ENCODE results near the gene TMEM94. TPM values are rescaled to one million over a fixed set of nuclear protein-coding genes. Genes with fewer than 3 reads are reported as not detected.
A peak's percentile ranks its signal among the peaks of the same experiment; 100 is the strongest.

The TMEM94 gene
- total and polyA plus RNA-seq, 9 of the 15 experiments (the other 6 are each of a cell fraction or from before 2014, with no cell fraction given) = 0.35 to 48.1 (median 14.4) TPM

GRCh38 chr17:75447951-75448856 lies 8.2 kb upstream of the TMEM94 start (continued):
- TF ChIP-seq CBFA2T3 (IDR thresholded peaks at IDR 0.05) = peak; percentile 99
- TF ChIP-seq ARNT (IDR thresholded peaks at IDR 0.05) = peak; percentile 68 to 82
- 0 out of 2 replicates have a peak, but pooled peaks have one; percentile 14 for TF ChIP-seq RAD51 (IDR thresholded peaks at IDR 0.05; ENCODE audit: borderline replicate concordance, low read depth)
- TF ChIP-seq ILK (tag; IDR thresholded peaks at IDR 0.05; ENCODE audit: borderline replicate concordance, low read depth) = no peak
- peak; percentile 97 for TF ChIP-seq TCF3 (CRISPR knock-in tag; IDR thresholded peaks at IDR 0.05)
- TF ChIP-seq STAT5A (IDR thresholded peaks at IDR 0.05; ENCODE audit: borderline replicate concordance, low read length) = peak; percentile 98
- peak; percentile 51; the same call in 1 of the 2 replicates for TF ChIP-seq MBD2 (IDR thresholded peaks at IDR 0.05; ENCODE audit: borderline replicate concordance, low read depth)
- peak; percentile 69 for TF ChIP-seq MEF2D (tag; conservative IDR thresholded peaks at IDR 0.05; ENCODE audit: low read depth)
- no peak for TF ChIP-seq THRA (IDR thresholded peaks at IDR 0.05)
- no peak for TF ChIP-seq RBM34 (IDR thresholded peaks at IDR 0.05; ENCODE audit: borderline replicate concordance, insufficient read depth, low read length)
- no peak for TF ChIP-seq ZNF354B (CRISPR knock-in tag; IDR thresholded peaks at IDR 0.05)
- TF ChIP-seq HNRNPH1 (optimal IDR thresholded peaks at IDR 0.05; ENCODE audit: low read depth, low read length) = no peak
- TF ChIP-seq ATF3 (IDR thresholded peaks at IDR 0.05) = peak; percentile 81
- TF ChIP-seq ATF3 (CRISPR knock-in tag; conservative IDR thresholded peaks at IDR 0.05) = no peak
- TF ChIP-seq SMAD4 (CRISPR knock-in tag; conservative IDR thresholded peaks at IDR 0.05) = peak; percentile 75; the same call in 1 of the 2 replicates
- peak; percentile 99 for TF ChIP-seq SMARCA4 (IDR thresholded peaks at IDR 0.05)
- peak; percentile 96 for TF ChIP-seq TEAD4 (IDR thresholded peaks at IDR 0.05; ENCODE audit: low read length)
- no peak for TF ChIP-seq TEAD4 (CRISPR knock-in tag; IDR thresholded peaks at IDR 0.05; ENCODE audit: borderline replicate concordance)
- peak; percentile 54 for TF ChIP-seq GATAD2A (IDR thresholded peaks at IDR 0.05)
- no peak for TF ChIP-seq TSHZ1 (CRISPR knock-in tag; IDR thresholded peaks at IDR 0.05)
- TF ChIP-seq BACH1 (tag; IDR thresholded peaks at IDR 0.05) = peak; percentile 33; the same call in 1 of the 2 replicates
- peak; percentile 90 for TF ChIP-seq SMARCC2 (IDR thresholded peaks at IDR 0.05; ENCODE audit: low read depth)
- TF ChIP-seq TCF15 (CRISPR knock-in tag; IDR thresholded peaks at IDR 0.05) = no peak
- no peak for TF ChIP-seq ZNF707 (CRISPR knock-in tag; conservative IDR thresholded peaks at IDR 0.05)
